ENCODE data around the gene DOC2A. TPM values are rescaled to one million over a fixed set of nuclear protein-coding genes. Genes with fewer than 3 reads are reported as not detected.
A peak's percentile ranks its signal among the peaks of the same experiment; 100 is the strongest.

Gene DOC2A
- total RNA-seq, 6 donors from 2014 or later = 1.2 to 11.0 (median 6.5) TPM

DNA sequence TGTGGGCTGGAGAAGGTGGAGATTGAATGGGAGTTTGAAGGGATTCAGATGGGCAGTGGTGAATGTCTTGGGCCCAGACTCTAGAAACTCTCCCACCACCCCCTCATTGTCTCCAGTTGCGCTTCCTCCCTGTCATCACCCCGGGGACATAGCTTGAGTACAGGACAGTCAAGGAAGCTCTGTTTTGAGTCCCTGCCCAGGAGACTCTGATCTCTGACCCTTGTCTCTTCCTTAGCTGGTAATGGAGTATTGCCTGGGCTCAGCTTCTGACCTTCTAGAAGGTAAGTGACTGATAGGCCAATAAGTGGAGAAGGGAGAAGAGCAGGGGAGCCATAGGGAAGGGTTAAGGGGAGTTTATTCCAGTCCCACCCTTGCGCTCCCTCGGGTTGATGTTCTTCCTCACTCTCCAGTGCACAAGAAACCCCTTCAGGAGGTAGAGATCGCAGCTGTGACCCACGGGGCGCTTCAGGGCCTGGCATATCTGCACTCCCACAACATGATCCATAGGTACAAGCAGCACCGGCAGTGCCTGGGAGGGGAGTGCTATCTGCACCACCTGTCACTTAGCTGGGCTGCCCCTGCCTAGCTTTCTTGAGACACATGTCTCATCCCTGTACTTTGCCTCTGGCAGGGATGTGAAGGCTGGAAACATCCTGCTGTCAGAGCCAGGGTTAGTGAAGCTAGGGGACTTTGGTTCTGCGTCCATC is 32.1 kb downstream of the DOC2A start:
- no peak for ATAC-seq (ENCODE audit: low FRiP score in 2 of 2)
- no peak for DNase-seq
- no peaks in the 10 kb centered on the region for H3K27me3 ChIP-seq
- 90 to 91% methylated on average over 9 of the region's 9 CpGs for WGBS, 2 donors
- peaks cover 48 to 63% (median 58%) of the 10 kb centered on the region in 4 donors for H3K36me3 ChIP-seq
- no peak overlapping the region for H3K4me3 ChIP-seq
- H3K9me3 ChIP-seq = no peaks in the 10 kb centered on the region
- H3K4me1 ChIP-seq = peaks cover 27 to 60% (median 52%) of the 10 kb centered on the region in 4 donors
- TF ChIP-seq, protein P1, sequence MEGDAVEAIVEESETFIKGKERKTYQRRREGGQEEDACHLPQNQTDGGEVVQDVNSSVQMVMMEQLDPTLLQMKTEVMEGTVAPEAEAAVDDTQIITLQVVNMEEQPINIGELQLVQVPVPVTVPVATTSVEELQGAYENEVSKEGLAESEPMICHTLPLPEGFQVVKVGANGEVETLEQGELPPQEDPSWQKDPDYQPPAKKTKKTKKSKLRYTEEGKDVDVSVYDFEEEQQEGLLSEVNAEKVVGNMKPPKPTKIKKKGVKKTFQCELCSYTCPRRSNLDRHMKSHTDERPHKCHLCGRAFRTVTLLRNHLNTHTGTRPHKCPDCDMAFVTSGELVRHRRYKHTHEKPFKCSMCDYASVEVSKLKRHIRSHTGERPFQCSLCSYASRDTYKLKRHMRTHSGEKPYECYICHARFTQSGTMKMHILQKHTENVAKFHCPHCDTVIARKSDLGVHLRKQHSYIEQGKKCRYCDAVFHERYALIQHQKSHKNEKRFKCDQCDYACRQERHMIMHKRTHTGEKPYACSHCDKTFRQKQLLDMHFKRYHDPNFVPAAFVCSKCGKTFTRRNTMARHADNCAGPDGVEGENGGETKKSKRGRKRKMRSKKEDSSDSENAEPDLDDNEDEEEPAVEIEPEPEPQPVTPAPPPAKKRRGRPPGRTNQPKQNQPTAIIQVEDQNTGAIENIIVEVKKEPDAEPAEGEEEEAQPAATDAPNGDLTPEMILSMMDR (IDR thresholded peaks at IDR 0.05) = no peak
- no peak for TF ChIP-seq POLR2A (IDR thresholded peaks at IDR 0.05)
- peak overlapping the region; percentile 93 to 98 (median 96) for H3K27ac ChIP-seq

DNA sequence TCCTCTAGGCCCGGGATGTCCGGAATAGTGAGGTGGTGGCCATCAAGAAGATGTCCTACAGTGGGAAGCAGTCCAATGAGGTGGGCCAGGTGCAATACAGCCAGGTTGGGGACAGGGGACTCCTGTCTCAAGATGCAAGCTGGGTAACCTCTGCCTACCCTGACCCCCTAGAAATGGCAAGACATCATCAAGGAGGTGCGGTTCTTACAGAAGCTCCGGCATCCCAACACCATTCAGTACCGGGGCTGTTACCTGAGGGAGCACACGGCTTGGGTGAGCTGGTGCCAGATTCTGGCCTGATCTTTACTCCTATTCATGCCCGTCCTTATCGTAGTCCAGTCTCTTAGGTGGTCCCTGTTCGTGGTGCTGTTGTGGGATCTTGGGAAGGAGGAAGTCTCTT is 32.7 kb downstream of the DOC2A start:
- ATAC-seq (ENCODE audit: low FRiP score in 2 of 2) (no peak), DNase-seq (no peak)
- 91 to 95% methylated on average over 9 of the region's 9 CpGs for WGBS, 2 donors
- TF ChIP-seq POLR2A (IDR thresholded peaks at IDR 0.05) = no peak
- no peak for TF ChIP-seq POLR2AphosphoS5 (IDR thresholded peaks at IDR 0.05)
- TF ChIP-seq, protein P1 (IDR thresholded peaks at IDR 0.05) = no peak
- no peak for TF ChIP-seq EP300 (IDR thresholded peaks at IDR 0.05)
- Histone ChIP-seq H3K9me3 (no peaks in the 10 kb centered on the region), H3K4me1 (peaks cover 29 to 57% (median 49%) of the 10 kb centered on the region in 4 donors), H3K4me3 (peak overlapping the region in 1 of 4 donors; percentile 68), H3K27ac (peak overlapping the region; percentile 93 to 98 (median 96)), H3K36me3 (peaks cover 48 to 57% (median 51%) of the 10 kb centered on the region in 4 donors), H3K27me3 (no peaks in the 10 kb centered on the region)

DNA sequence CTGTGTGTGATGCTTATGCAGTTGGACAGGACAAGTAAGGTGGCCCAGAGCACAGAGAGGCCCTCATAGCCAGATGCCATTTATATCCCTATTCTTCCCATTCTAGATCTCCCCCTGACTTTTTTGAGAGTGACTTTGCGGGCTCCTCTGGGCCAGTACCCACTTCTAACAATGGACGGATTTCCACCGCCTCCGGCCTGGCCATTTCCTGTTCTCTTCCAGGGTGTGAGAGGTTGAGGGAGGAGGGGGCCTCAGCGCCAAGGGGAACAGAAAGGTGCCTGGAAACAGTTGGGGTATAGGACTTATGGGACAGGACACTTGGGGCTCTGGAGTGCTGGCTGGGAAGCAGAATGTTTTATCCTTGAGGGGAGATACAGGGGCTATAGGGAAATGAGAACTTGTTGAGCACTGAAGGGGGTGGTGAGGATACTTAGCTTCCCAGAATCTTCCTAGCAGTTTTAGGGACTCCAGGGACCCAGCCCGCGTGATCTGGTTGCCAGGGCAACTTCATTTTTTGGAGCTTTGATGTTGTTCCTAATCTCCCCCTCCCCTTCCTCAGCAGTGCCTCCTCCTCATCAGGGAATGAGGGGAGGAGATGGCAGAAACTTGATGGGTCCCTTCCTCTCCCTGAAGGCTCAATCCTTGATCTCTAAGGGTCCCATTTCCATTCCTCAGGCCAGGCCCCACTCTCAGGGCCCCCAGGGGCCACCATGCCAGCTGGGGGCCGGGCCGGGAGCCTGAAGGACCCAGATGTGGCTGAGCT is 33.6 kb downstream of the DOC2A start:
- peak overlapping the region; percentile 93 to 98 (median 96) for H3K27ac ChIP-seq
- DNase-seq = no peak
- H3K9me3 ChIP-seq = no peaks in the 10 kb centered on the region
- peaks cover 40 to 52% (median 43%) of the 10 kb centered on the region in 4 donors for H3K36me3 ChIP-seq
- peaks cover 31 to 55% (median 49%) of the 10 kb centered on the region in 4 donors for H3K4me1 ChIP-seq
- no peaks in the 10 kb centered on the region for H3K27me3 ChIP-seq
- no peak for ATAC-seq (ENCODE audit: low FRiP score in 2 of 2)
- peak overlapping the region in 3 of 4 donors; percentile 68 to 98 (median 96) for H3K4me3 ChIP-seq
- 61 to 70% methylated on average over 7 to 9 of the region's 9 CpGs for WGBS, 2 donors
- TF ChIP-seq, protein P1 (IDR thresholded peaks at IDR 0.05) = no peak
- TF ChIP-seq POLR2AphosphoS5 (IDR thresholded peaks at IDR 0.05) = peak; percentile 35 to 52

DNA sequence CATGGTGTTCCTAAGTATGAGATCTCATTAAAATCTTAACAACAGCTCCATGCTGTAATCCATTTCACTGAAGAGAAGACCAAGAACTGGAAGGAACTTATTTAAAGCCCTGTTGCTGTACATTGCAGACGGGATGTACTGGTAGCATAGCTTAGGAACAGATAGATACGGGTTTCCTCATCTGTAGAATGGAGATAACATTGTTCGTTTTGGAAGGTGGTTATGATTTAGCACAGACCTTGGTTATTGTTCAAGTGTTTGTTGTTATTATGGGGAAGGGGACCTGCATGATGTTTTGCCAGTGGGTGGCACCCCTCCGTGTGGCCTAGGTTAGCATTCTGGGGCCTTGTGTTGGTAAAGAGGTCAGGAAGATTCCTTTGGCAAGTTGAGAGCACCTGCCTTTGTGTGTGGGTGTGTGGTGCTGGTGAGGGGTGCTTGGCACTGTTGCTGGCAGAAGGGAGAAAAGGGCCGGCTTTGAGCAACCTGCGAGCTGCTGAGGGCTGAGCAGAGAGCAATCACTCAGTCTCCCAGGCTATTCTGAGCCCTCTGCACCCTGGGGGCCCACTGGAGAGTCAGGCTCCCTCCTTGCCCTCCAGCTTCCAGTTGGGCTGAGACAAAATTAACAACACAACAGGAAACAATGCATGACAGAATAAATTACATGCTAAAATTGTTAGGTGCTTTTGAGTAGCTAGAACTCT is 34.9 kb downstream of the DOC2A start:
- H3K27ac ChIP-seq = peak overlapping the region; percentile 93 to 98 (median 96)
- H3K4me1 ChIP-seq = peaks cover 31 to 55% (median 49%) of the 10 kb centered on the region in 4 donors
- TF ChIP-seq, protein P1 (IDR thresholded peaks at IDR 0.05) = no peak
- H3K36me3 ChIP-seq = peaks cover 27 to 44% (median 36%) of the 10 kb centered on the region in 4 donors
- ATAC-seq (ENCODE audit: low FRiP score in 2 of 2) (no peak), DNase-seq (no peak)
- WGBS, 2 donors = 8 to 20% methylated on average over 6 of the region's 6 CpGs
- H3K4me3 ChIP-seq = peak overlapping the region in 3 of 4 donors; percentile 68 to 98 (median 96)
- no peaks in the 10 kb centered on the region for H3K27me3 ChIP-seq
- no peaks in the 10 kb centered on the region for H3K9me3 ChIP-seq
